HG02588 (cell line): ENCODE measurements around the gene EIF3K.

Experiments used
- ATAC-seq: cut with Tn5 transposase; IDR thresholded peaks from one replicate; pipeline ENCODE4 v1.9.1; 2021; ENCODE audit warnings: mild to moderate bottlenecking, moderate library complexity; ENCODE audit not compliant: unreplicated experiment

EIF3K gene

DNA sequence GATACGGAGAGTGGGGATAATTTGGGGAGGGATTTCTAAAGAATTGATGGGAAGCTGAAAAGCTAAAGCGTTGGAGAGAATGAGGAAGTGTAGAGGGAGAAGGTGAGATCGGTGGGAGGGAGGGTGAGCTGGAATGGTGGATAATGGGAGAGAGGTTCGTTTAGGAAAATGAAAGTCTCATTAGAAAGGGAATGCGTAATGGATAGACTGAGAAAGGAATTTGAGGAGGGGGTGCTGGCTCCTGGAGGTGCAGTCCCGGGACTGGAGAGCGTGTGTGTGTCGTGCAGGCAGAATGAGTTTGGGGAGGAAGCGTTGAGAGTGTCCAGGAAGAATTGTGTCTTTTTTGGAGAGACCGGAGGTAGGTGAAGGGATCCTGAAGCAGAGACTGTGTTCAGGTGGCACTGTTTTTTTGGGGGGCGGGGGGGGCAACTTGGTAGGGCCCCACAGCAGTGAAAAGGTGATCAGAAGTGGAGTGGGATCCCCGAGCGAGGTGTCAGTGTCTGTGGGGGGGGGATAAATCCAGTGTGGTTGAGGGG is 29.8 kb downstream of the EIF3K start:
- no peak for ATAC-seq

GRCh38 chr19:38649305-38650171 is 30.6 kb downstream of the EIF3K start:
- no peak for ATAC-seq

GRCh38 chr19:38650172-38650775 is 31.3 kb downstream of the EIF3K start:
- no peak for ATAC-seq

DNA sequence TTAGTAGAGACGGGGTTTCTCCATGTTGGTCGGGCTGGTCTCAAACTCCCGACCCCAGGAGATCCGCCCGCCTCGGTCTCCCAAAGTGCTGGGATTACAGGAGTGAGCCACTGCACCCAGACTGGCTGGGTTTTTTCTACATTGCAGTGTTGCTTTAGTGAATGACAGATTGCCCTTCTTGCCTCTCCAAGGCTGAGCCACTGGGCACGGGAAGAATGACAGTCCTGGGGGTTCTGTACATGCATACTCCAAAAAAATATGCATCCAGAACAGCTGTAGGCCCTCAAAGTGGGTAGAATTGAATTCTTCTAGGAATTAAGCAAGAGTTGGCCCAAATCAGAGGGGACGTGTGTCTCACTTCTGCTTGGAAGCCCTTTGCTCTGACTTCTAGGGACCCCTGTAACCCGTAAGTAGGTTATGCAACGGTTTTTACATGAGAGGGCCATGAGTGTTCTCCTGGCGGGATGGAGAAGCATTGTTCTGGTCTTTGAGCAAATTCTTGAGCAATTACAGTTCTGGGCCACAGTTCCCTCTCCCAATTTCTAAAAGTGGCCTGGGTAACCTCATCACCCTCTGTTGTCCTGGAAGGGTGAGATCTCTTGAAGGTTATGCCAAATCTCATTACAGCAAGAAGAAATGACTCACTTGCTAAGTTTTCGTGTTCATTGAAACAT is 32.1 kb downstream of the EIF3K start:
- no peak for ATAC-seq

DNA sequence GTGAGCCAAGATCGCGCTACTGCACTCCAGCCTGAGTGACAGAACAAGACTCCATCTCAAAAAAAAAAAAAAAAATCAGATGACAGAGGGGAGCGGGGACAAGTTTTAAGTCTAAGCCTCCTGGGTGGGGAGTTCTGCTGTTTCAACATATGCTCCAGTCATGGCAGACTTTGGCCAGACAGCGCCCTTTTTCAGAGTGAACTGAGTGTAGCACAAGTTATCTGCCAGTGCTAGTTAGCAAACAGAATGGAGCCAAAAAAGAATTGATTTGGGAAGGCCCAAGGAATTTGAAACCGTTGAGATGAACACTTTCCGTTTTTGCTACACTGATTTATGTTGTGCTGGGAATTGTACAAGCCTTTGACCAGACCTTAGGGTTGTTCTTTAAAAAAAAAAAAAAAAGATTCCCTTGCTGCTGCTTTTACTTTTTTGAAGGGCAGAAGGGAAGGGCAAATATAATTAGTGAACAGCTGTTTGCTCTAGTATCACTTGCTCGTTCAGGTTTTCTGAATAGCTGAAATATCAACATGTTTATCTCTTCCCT is 34.1 kb downstream of the EIF3K start:
- no peak for ATAC-seq

DNA sequence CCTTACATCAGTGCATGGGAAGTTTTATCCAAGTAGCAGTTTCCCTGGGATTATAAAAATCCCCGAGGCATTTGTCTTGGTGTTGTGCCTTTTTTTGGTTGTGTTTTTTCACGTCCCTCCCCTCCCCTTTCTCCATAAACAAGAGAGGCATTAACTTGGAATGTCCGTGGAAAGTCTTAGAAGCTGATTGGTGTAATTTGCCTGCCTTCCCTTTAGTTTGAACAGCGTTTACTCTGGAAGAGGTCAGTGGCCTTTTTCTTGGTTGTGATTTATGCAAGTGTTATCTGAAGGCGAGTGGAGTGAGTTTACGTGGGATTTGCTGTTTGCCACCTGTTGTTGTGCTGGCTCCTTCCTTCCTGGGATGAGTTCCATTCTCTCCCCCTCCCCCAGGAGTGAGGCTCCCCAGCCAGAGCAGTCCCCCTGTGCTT is 35.7 kb downstream of the EIF3K start:
- no peak for ATAC-seq

GRCh38 chr19:38655148-38655824 is 36.3 kb downstream of the EIF3K start:
- no peak for ATAC-seq

DNA sequence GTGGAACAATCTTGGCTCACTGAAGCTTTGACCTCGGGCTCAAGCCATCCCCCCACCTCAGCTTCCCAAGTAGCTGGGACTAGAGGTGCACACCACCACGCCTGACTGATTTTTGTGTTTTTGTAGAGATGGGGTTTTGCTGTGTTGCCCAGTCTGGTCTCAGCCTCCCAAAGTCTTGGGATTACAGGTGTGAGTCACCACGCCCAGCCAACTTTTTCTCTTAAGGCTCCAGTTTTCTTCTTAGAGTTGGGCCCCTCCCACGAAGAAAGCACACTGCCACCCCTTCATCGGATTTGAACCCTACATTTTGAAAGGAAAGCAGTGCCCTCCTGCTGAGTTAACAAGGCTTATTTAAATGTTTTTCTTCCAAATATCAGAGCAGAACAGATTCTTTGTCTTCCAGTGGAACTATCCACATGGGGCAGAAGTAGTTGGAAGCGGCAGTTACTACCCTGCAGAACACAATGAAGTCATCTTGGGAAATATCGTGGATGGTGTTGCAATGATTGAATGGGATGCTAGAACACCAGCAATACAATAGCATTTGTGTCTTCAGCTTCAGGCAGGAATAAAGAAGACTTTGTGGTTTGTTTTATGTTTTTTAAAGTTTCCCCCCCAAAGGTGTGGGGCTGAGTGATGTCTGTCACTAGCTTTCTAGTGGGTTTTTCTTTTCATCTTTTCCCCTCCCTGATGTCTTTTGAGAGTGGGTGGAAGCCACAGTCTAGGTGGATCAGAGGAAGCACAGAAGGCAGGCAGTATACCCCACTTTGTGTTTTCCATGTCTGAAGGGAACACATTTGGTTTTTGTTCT is 37.4 kb downstream of the EIF3K start:
- ATAC-seq = no peak

- ATAC-seq = no peak
Observed at GRCh38 chr19:38657633-38658222, 38.7 kb downstream of the EIF3K start.

DNA sequence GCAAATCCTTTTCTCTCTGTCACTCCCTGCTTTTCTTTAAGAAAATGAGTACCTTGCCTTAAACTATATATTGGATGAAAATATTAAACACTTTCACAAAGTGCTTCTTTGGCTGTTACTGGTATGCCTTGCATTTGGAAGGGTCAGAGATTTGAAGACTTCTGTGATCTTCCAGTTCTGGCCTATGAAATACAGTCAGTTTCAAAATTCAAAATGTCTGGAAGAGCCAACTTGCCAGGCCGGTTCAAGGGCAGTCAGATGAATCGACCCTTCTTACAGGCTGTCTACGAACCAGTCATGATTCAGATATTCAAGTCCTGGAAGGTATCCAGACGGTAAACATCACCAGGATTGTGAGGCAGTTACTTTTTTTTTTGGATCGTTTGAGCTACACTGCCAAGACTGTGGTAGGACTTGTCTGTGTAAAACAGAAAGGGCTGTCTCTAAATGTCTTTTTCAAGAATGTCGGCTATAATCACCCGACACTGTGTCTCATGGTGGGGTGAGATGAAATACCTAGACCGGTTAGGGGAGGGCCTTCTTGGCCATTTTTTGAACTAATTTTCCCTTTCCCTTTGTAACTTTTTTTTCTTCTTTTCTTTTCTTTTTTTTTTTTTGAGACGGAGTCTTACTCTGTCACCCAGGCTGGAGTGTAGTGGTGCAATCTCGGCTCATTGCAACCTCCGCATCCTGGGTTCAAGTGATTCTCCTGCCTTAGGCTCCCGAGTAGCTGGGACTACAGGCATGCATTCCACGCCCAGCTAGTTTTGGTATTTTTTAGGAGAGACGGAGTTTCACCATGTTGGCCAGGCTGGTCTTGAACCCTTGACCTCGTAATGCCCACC is 39.7 kb downstream of the EIF3K start:
- ATAC-seq = no peak

GRCh38 chr19:38660724-38661123 is 41.7 kb downstream of the EIF3K start:
- no peak for ATAC-seq

DNA sequence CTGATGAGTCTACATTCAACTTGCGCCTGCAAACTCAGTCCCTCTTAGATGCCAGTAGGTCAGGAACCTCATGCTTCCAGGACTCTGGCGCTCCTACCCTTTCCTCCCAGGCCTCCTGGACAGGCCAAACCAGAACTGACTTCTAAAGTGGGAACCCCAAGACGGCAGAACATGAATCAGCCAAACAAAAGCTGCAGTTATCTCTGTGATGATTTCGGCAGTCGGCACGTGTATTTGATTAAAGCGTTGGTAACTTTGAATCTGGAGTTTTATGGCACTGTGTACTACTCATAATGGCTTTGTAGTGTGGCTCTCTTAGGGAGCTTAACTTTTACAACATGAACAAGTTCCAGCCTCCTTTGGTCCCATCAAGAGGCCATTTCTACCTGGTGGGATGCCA is 42.1 kb downstream of the EIF3K start:
- no peak for ATAC-seq

DNA sequence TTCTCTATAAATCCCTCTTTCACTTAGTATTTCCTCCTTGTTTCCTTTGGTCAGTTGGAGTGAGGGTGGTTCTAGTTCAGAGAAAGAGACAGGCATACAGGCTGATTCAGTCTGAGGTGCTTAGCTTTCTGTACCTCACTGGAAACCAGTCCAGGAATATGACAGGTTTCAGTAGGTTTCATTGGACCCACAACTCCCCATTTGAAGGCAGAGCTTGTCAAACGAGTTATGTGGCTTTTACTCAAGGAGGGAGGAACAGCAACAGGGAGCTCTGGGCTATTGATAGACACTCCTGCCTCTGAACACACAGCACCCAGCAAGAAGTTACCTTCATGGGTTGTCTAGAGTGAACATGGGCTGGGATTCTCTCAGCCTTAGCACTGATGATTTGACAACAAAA is 43.0 kb downstream of the EIF3K start:
- no peak for ATAC-seq

DNA sequence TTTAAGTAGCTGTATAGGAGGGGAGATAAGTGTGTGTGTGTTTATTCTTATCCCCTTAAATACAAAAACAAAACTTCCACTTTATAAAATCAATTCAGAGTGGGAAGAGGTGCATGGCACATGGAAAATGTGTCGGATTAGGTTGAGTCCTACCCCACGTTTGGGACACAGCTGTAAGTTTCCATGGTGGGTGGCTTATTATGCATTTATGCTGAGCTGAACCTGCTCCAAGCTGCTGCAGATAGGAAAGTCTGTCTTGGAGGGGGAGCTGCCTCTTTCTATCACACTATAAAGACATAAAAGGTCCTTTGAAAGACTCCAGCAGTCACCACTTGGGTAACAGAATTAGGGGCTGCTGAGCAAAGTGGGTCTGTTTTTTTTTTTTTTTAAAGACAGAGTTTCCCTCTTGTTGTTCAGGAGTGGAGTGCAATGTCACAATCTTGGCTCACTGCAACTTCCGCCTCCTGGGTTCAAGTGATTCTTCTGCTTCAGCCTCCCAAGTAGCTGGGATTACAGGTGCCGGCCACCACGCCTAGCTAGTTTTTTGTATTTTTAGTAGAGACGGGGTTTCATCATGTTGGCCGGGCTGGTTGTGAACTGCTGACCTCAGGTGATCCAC is 43.7 kb downstream of the EIF3K start:
- ATAC-seq = no peak

- ATAC-seq = no peak
Observed at GRCh38 chr19:38663156-38663651, 44.2 kb downstream of the EIF3K start.

GRCh38 chr19:38663957-38664502 is 45.0 kb downstream of the EIF3K start:
- ATAC-seq = no peak

- ATAC-seq = no peak
Observed at GRCh38 chr19:38664503-38665211, 45.7 kb downstream of the EIF3K start.
